ENCODE results near the gene ZNF555. TPM values are rescaled to one million over a fixed set of nuclear protein-coding genes. Genes with fewer than 3 reads are reported as not detected.

ZNF555 gene
- total RNA-seq, 4 donors from 2014 or later = 3.9 to 7.3 (median 4.8) TPM

DNA sequence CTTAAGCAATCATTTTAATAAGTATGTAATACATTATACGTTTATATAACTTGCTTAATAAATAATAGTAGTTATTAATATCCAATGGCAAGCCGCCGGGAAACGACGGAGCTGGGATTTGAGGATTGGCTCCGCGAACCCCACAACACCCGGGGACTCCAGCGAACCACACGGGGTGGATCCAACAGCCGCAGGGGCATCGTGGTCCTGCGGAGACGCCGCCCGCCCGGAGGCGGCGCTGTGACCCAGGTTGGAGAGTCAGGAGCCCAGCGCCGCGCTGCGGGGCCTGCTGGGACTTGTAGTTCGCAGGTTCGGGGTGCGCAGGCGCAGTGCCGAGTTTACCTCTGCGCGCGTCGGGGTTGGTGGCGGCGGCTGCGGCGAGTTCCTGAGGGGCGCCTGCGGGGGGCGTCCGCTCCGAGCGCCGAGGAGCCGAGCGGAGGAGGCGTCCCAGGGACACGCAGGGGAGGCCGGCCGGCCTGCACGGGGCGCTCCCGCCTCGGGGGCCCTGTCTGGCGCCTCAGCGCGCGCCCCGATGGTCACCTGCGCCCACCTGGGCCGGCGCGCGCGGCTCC lies 21.6 kb upstream of the ZNF555 start, which contains the start of gene ZNF554:
Gene ZNF554, plus strand, starts transcription at position 329 of the 572 bp plus-strand sequence. Its CDS starts 204 bp downstream, at position 533.
- ATAC-seq (ENCODE audit: low FRiP score) = peak; percentile 98
- peak; percentile 96 for DNase-seq (ENCODE audit: low spot score)
- TF ChIP-seq, protein P1, sequence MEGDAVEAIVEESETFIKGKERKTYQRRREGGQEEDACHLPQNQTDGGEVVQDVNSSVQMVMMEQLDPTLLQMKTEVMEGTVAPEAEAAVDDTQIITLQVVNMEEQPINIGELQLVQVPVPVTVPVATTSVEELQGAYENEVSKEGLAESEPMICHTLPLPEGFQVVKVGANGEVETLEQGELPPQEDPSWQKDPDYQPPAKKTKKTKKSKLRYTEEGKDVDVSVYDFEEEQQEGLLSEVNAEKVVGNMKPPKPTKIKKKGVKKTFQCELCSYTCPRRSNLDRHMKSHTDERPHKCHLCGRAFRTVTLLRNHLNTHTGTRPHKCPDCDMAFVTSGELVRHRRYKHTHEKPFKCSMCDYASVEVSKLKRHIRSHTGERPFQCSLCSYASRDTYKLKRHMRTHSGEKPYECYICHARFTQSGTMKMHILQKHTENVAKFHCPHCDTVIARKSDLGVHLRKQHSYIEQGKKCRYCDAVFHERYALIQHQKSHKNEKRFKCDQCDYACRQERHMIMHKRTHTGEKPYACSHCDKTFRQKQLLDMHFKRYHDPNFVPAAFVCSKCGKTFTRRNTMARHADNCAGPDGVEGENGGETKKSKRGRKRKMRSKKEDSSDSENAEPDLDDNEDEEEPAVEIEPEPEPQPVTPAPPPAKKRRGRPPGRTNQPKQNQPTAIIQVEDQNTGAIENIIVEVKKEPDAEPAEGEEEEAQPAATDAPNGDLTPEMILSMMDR (IDR thresholded peaks at IDR 0.05) = peak in 2 of 3 donors; percentile 3 to 91

DNA sequence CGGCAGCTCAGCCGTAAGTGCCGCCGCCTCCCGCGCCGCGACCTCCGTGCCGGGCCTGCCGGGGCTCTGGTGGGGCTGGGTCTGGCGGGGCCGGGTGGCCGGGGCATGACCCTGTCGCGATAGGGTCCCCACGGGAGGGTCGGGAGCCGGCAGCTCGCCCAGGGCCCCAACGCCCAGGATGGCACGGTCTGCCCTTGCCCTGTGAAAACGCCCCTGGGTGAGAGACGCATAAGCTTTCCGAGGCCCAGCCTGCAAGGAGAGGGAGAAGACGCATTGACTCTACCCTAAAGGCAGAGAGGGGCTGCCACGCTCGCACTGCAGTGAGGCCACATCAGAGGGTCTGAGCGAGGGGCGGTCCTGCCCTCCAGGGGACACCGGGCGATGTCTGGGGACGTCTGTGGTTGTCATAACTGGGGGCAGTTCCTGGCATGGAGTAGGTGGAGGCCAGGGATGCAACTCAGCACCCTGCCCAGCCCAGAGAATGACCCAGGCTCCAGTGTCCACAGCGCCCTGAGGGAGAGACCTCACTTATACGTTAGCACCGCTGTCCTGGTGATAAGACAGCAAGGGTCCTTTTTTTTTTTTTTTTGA lies 21.1 kb upstream of the ZNF555 start:
- peak; percentile 21 for ATAC-seq (ENCODE audit: low FRiP score)
- no peak for DNase-seq (ENCODE audit: low spot score)
- TF ChIP-seq, protein P1 (IDR thresholded peaks at IDR 0.05) = no peak

DNA sequence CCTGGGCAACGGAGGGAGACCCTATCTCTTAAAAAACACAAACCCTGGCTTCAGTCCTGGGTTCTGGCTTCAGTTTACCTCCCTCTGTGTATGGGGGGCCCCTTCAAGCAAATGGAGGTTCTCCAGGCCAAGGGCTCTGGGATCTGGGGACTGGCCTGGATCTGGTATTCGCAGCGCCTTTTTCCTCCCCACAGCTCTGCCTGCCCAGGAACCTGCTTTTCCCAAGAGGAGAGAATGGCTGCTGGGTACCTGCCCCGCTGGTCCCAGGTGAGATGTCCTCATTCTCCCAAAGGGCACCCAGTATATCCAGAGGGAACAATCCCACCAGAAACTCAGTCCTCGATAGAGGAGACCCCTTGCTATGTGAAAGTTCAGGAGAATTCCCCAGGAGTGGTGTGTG lies 18.4 kb upstream of the ZNF555 start:
- ATAC-seq (ENCODE audit: low FRiP score) (no peak), DNase-seq (ENCODE audit: low spot score) (no peak)
- TF ChIP-seq, protein P1 (IDR thresholded peaks at IDR 0.05) = no peak

DNA sequence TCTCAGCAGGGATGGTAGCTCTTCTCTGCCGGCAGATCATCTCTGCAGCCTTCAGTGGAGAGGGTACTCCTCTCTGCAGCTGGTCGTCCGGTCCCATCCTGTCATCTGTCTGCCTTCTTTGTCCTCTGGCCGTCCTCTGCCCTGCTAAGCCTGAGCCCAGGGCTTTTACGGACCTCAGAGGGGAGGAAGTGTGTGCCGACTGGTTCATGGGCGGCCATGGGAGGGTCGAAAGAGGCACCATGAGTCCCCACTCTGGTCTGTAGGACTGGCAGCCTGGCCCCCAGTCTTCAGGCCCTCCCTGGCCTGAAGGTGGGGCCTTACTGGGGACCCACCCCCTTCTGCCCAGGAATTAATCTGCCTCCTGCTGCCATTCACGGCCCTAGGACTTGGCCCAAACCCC lies 17.6 kb upstream of the ZNF555 start:
- ATAC-seq (ENCODE audit: low FRiP score) = no peak
- DNase-seq (ENCODE audit: low spot score) = no peak
- TF ChIP-seq, protein P1 (IDR thresholded peaks at IDR 0.05) = no peak

DNA sequence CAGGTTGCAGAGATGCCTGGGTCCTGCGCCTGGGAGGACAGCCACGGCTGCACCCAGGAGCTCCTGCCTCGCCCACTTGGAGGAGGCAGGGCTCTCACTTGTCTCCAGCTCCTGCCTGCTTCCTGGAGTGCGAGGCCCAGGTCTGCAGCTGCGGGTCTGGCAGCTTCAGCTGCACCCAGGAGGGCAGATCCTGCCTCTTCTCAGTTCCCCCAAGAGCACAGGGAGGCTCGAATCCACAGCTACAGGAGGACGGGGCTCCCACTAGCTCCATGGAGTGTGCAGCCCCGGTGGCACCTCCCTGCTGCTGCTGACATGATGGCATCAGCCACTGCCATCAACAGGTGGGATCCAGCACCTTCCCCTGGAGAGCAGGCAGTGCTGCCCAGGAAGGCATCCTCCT lies 17.1 kb upstream of the ZNF555 start:
- TF ChIP-seq, protein P1 (IDR thresholded peaks at IDR 0.05) = no peak
- DNase-seq (ENCODE audit: low spot score) = no peak
- ATAC-seq (ENCODE audit: low FRiP score) = no peak

DNA sequence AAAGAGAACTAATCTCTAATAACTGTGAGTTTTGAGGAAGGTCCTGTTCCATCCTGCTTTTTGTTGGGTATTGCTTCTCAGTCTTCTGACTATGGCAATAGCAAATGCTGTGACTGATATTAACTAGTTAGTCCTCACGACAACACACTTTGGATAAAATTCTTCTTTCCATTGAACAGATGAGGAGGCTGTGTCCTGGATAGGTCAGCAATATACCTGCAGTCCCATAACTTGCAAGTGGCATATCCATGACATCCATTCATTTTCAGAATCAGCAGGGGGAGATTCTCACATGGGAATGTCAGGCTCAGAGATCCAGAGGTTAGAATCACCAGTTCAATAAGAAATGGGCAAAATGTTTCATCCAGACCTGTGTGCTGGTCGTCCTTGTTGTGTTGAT lies 14.3 kb upstream of the ZNF555 start:
- TF ChIP-seq, protein P1 (IDR thresholded peaks at IDR 0.05) = no peak
- DNase-seq (ENCODE audit: low spot score) (no peak), ATAC-seq (ENCODE audit: low FRiP score) (no peak)
